Amygdala (tissue), 56 donors: Measurements from ENCODE around the gene ZNF592.

Source experiments
- DNase-seq, 56 donors: peaks; one replicate each; lab custom pipeline; 2025; lab: John Stamatoyannopoulos, UW

The ZNF592 gene

GRCh38 chr15:84845631-84846030 lies 97.2 kb downstream of the ZNF592 start:
- peak in 3 of 56 donors; percentile 16 to 58 (median 49) for DNase-seq

- DNase-seq = no peak
Measured at GRCh38 chr15:84846269-84846668, 97.9 kb downstream of the ZNF592 start.

- no peak for DNase-seq
Measured at GRCh38 chr15:84847382-84847781, 99.0 kb downstream of the ZNF592 start.

- DNase-seq = no peak
Measured at GRCh38 chr15:84852212-84852611, 103.8 kb downstream of the ZNF592 start.

GRCh38 chr15:84855136-84855535 lies 106.7 kb downstream of the ZNF592 start:
- DNase-seq = no peak

GRCh38 chr15:84855765-84856164 lies 107.4 kb downstream of the ZNF592 start:
- DNase-seq = no peak
